Right atrium auricular region (tissue), 2 donors: Measurements from ENCODE around the gene FAM240A. TPM values are rescaled to one million over a fixed set of nuclear protein-coding genes. Genes with fewer than 3 reads are reported as not detected.

ENCODE experiments used
- DNase-seq: peaks from one replicate; pipeline ENCODE4 v3.0.0-alpha.2; 2019; ENCODE audit warnings: low spot score
- H3K27ac ChIP-seq, 2 donors: fragments of 200-600 bp; sonication (generic); 1 replicate in 1 of 2; 2 replicates in 1 of 2; pipeline ENCODE4 v1.5.1; 2016 to 2019
- H3K27me3 ChIP-seq, 2 donors: fragments of 200-600 bp; sonication (generic); one replicate each; pipeline versions ENCODE4 v1.5.1 to v1.6.0; 2017 to 2019
- H3K36me3 ChIP-seq: fragments of 200-600 bp; sonication (generic); one replicate; pipeline ENCODE4 v1.5.1; 2016
- H3K4me1 ChIP-seq, 2 donors: fragments of 200-600 bp; sonication (generic); one replicate each; pipeline versions ENCODE4 v1.5.1 to v1.6.0; 2017 to 2019
- H3K4me3 ChIP-seq, 2 donors: fragments of 200-600 bp; sonication (generic); 1 replicate in 1 of 2; 2 replicates in 1 of 2; pipeline ENCODE4 v1.5.1; 2017 to 2019; ENCODE audit warnings: mild to moderate bottlenecking in 1 of 2, moderate library complexity in 1 of 2
- H3K9me3 ChIP-seq, 2 donors: fragments of 200-600 bp; sonication (generic); one replicate each; pipeline ENCODE4 v1.5.1; 2019
- CTCF ChIP-seq, 2 donors: fragments of 200-600 bp; sonication (generic); IDR thresholded peaks; one replicate each; pipeline ENCODE4 v1.5.1; 2019; ENCODE audit warnings: antibody characterized with exemption in 2 of 2
- total RNA-seq, 2 donors: library from RNA; depleted of rRNA; stranded (reverse); fragments of >200 nt; gene quantifications; one replicate each; pipeline ENCODE4 v1.1.0, GENCODE V29; 2016

Gene FAM240A
- total RNA-seq, 2 donors from 2014 or later, result not detected

- no peaks in the 10 kb centered on the region for H3K36me3 ChIP-seq
- H3K27me3 ChIP-seq, result no peaks in the 10 kb centered on the region
- H3K27ac ChIP-seq, result no peak overlapping the region
- no peaks in the 10 kb centered on the region for H3K9me3 ChIP-seq
- TF ChIP-seq CTCF (IDR thresholded peaks at IDR 0.05), result no peak
- no peak overlapping the region for H3K4me3 ChIP-seq
- no peaks in the 10 kb centered on the region for H3K4me1 ChIP-seq
- DNase-seq, result no peak
Observed at GRCh38 chr3:46615050-46615775, 2.9 kb downstream of the FAM240A start.

GRCh38 chr3:46615976-46616375, 3.7 kb downstream of the FAM240A start:
- Histone ChIP-seq H3K4me1 (no peaks in the 10 kb centered on the region), H3K27me3 (no peaks in the 10 kb centered on the region), H3K9me3 (no peaks in the 10 kb centered on the region), H3K36me3 (no peaks in the 10 kb centered on the region), H3K27ac (no peak overlapping the region), H3K4me3 (no peak overlapping the region)
- TF ChIP-seq CTCF (IDR thresholded peaks at IDR 0.05), result no peak
- DNase-seq, result peak; percentile 44

- Histone ChIP-seq H3K9me3 (no peaks in the 10 kb centered on the region), H3K4me3 (no peak overlapping the region), H3K36me3 (no peaks in the 10 kb centered on the region), H3K27me3 (no peaks in the 10 kb centered on the region), H3K27ac (no peak overlapping the region), H3K4me1 (no peaks in the 10 kb centered on the region)
- TF ChIP-seq CTCF (IDR thresholded peaks at IDR 0.05), result no peak
- peak; percentile 36 for DNase-seq
Observed at GRCh38 chr3:46617941-46618340, 5.6 kb downstream of the FAM240A start.

GRCh38 chr3:46619845-46620778, 7.8 kb downstream of the FAM240A start:
- Histone ChIP-seq H3K27me3 (no peaks in the 10 kb centered on the region), H3K9me3 (no peaks in the 10 kb centered on the region), H3K36me3 (no peaks in the 10 kb centered on the region), H3K4me1 (no peaks in the 10 kb centered on the region), H3K27ac (no peak overlapping the region), H3K4me3 (no peak overlapping the region)
- TF ChIP-seq CTCF (IDR thresholded peaks at IDR 0.05), result no peak
- peak; percentile 56 for DNase-seq

GRCh38 chr3:46624533-46624932, 12.2 kb downstream of the FAM240A start:
- no peak for TF ChIP-seq CTCF (IDR thresholded peaks at IDR 0.05)
- no peak overlapping the region for H3K27ac ChIP-seq
- H3K4me3 ChIP-seq, result no peak overlapping the region

More at GRCh38 chr3:46624533-46624932, 12.2 kb downstream of the FAM240A start:
- Histone ChIP-seq H3K4me1 (peaks cover 0 to 6% of the 10 kb centered on the region in 2 donors), H3K9me3 (no peaks in the 10 kb centered on the region), H3K36me3 (no peaks in the 10 kb centered on the region), H3K27me3 (no peaks in the 10 kb centered on the region)
- DNase-seq, result no peak
